Thoracic aorta (tissue), 2 donors: ENCODE results near the gene BLOC1S5. TPM values are rescaled to one million over a fixed set of nuclear protein-coding genes. Genes with fewer than 3 reads are reported as not detected.

Experiments used
- ATAC-seq: fragments of 150-250 bp; one replicate; pipeline ENCODE4 v1.8.0; 2017; ENCODE audit warnings: low read depth; ENCODE audit not compliant: insufficient number of reproducible peaks, low FRiP score
- DNase-seq: peaks from one replicate; pipeline ENCODE4 v3.0.0-alpha.2; 2020; ENCODE audit warnings: low spot score
- H3K27ac ChIP-seq, 2 donors: fragments of 200-600 bp; sonication (generic); 1 replicate in 1 of 2; 2 replicates in 1 of 2; pipeline ENCODE4 v1.5.1; 2016; ENCODE audit warnings: mild to moderate bottlenecking in 2 of 2, moderate library complexity in 2 of 2
- H3K27me3 ChIP-seq: fragments of 200-600 bp; sonication (generic); replicated peaks from 2 replicates; pipeline ENCODE4 v1.6.0; 2016; ENCODE audit warnings: mild to moderate bottlenecking; ENCODE audit not compliant: insufficient read depth
- H3K36me3 ChIP-seq: fragments of 200-600 bp; sonication (generic); one replicate; pipeline ENCODE4 v1.5.1; 2016
- H3K4me1 ChIP-seq, 2 donors: fragments of 200-600 bp; sonication (generic); 1 replicate in 1 of 2; 2 replicates in 1 of 2; pipeline versions ENCODE4 v1.5.1 to v1.6.0; 2016; ENCODE audit warnings: low read depth in 2 of 2, mild to moderate bottlenecking in 1 of 2; ENCODE audit not compliant: control insufficient read depth in 1 of 2
- H3K4me3 ChIP-seq: fragments of 200-600 bp; sonication (generic); 2 replicates; pipeline ENCODE4 v1.5.1; 2016; ENCODE audit warnings: mild to moderate bottlenecking
- H3K9me3 ChIP-seq: fragments of 200-600 bp; sonication (generic); 2 replicates; pipeline ENCODE4 v1.5.1; 2016
- CTCF ChIP-seq: fragments of 200-600 bp; sonication (generic); IDR thresholded peaks from one replicate; pipeline ENCODE4 v1.5.1; 2019; ENCODE audit warnings: antibody characterized with exemption
- total RNA-seq, 2 donors: library from RNA; depleted of rRNA; stranded (reverse); fragments of >200 nt; gene quantifications; one replicate each; pipeline versions ENCODE4 v1.1.0 to v1.2.3, GENCODE V29; 2016

Gene BLOC1S5
- total RNA-seq, 2 donors from 2014 or later = 9.1 to 12.6 TPM

GRCh38 chr6:8079126-8079525 is 14.9 kb upstream of the BLOC1S5 start:
- no peak overlapping the region for H3K4me3 ChIP-seq
- ATAC-seq = no peak
- peaks cover 27 to 54% of the 10 kb centered on the region in 2 donors for H3K4me1 ChIP-seq

GRCh38 chr6:8077991-8078390 is 13.8 kb upstream of the BLOC1S5 start:
- Histone ChIP-seq H3K4me1 (peaks cover 26 to 49% of the 10 kb centered on the region in 2 donors), H3K27me3 (no peaks in the 10 kb centered on the region), H3K27ac (no peak overlapping the region), H3K4me3 (no peak overlapping the region), H3K36me3 (no peaks in the 10 kb centered on the region), H3K9me3 (no peaks in the 10 kb centered on the region)
- no peak for TF ChIP-seq CTCF
- no peak for DNase-seq
- ATAC-seq = no peak

More at GRCh38 chr6:8079126-8079525, 14.9 kb upstream of the BLOC1S5 start:
- no peaks in the 10 kb centered on the region for H3K9me3 ChIP-seq
- no peak for TF ChIP-seq CTCF
- no peaks in the 10 kb centered on the region for H3K36me3 ChIP-seq
- H3K27me3 ChIP-seq = no peaks in the 10 kb centered on the region
- no peak overlapping the region for H3K27ac ChIP-seq
- no peak for DNase-seq

- Histone ChIP-seq H3K27me3 (no peaks in the 10 kb centered on the region), H3K27ac (no peak overlapping the region), H3K4me3 (no peak overlapping the region), H3K4me1 (peaks cover 19 to 32% of the 10 kb centered on the region in 2 donors), H3K9me3 (no peaks in the 10 kb centered on the region), H3K36me3 (no peaks in the 10 kb centered on the region)
- ATAC-seq (no peak), DNase-seq (no peak)
- no peak for TF ChIP-seq CTCF
Measured at GRCh38 chr6:8075704-8076103, 11.5 kb upstream of the BLOC1S5 start.

GRCh38 chr6:8075185-8075584 is 11.0 kb upstream of the BLOC1S5 start:
- Histone ChIP-seq H3K4me1 (peaks cover 16 to 27% of the 10 kb centered on the region in 2 donors), H3K27ac (peak overlapping the region; percentile 46 to 63), H3K36me3 (no peaks in the 10 kb centered on the region), H3K4me3 (no peak overlapping the region), H3K27me3 (no peaks in the 10 kb centered on the region), H3K9me3 (no peaks in the 10 kb centered on the region)
- no peak for ATAC-seq
- no peak for TF ChIP-seq CTCF
- DNase-seq = no peak

- peak overlapping the region; percentile 46 to 63 for H3K27ac ChIP-seq
- H3K4me1 ChIP-seq = peaks cover 11 to 26% of the 10 kb centered on the region in 2 donors
- no peaks in the 10 kb centered on the region for H3K27me3 ChIP-seq
- no peaks in the 10 kb centered on the region for H3K9me3 ChIP-seq
- no peak for DNase-seq
- peak; percentile 62 for ATAC-seq
- no peak overlapping the region for H3K4me3 ChIP-seq
- TF ChIP-seq CTCF = no peak
- H3K36me3 ChIP-seq = no peaks in the 10 kb centered on the region
Measured at GRCh38 chr6:8074213-8074612, 10.0 kb upstream of the BLOC1S5 start.
